Mesothelial cell of epicardium (in vitro differentiated cells): ENCODE results near the gene SMOC2. TPM values are rescaled to one million over a fixed set of nuclear protein-coding genes. Genes with fewer than 3 reads are reported as not detected.

Experiments
- DNase-seq, 2 experiments: peaks; one replicate each; pipeline ENCODE4 v3.0.0; 2021; ENCODE audit warnings: low spot score in 2 of 2; ENCODE audit not compliant: unreplicated experiment in 2 of 2
- H3K27ac Mint-ChIP-seq: 2 replicates; pipeline ENCODE4 v1.8.0; 2021; ENCODE audit warnings: mixed read lengths
- H3K27me3 Mint-ChIP-seq: 2 replicates; pipeline ENCODE4 v1.8.0; 2021; ENCODE audit warnings: low read depth, mixed read lengths
- H3K36me3 Mint-ChIP-seq: 2 replicates; pipeline ENCODE4 v1.8.0; 2021; ENCODE audit warnings: mixed read lengths
- H3K4me1 Mint-ChIP-seq: 2 replicates; pipeline ENCODE4 v1.8.0; 2021; ENCODE audit warnings: mixed read lengths
- H3K4me3 Mint-ChIP-seq: 2 replicates; pipeline ENCODE4 v1.8.0; 2021; ENCODE audit warnings: mild to moderate bottlenecking, moderate library complexity, mixed read lengths
- H3K9me3 Mint-ChIP-seq: 2 replicates; pipeline ENCODE4 v1.8.0; 2021; ENCODE audit warnings: mixed read lengths
- total RNA-seq: library from RNA; stranded (reverse); gene quantifications from 3 replicates; pipeline ENCODE4 v1.2.1, GENCODE V29; 2021
- TF ChIP-seq, protein P1 (sequence below): fragments of 200-600 bp; sonication (generic); IDR thresholded peaks from one replicate; pipeline ENCODE4 v1.5.0; 2021; ENCODE audit warnings: antibody characterized with exemption; ENCODE audit not compliant: unreplicated experiment

SMOC2 gene
- total RNA-seq, 1 donor from 2014 or later: 4.4 TPM

DNA sequence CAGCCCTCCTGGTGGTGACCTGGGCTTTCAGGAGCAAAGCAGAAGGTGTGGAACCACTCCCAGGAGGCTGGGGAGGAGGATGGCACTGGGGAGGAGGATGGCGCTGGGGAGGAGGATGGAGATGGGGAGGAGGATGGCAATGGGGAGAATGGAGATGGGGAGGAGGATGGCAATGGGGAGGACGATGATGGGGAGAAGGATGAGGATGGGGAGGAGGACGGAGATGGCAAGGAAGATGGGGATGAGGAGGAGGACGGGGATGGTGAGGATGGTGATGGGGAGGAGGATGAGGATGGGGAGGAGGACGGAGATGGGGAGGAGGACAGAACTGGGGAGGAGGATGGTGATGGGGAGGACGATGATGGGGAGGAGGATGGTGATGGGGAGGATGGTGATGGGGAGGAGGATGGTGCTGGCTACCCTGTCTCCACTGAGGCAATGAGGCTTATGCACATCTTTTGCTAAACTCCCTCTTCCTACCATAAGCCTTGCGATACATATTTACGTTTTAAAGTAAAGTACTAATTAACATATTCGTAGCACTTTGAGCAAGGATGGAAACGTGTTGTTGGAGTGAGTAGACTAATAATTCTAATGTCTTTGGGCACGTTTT is 7.4 kb downstream of the SMOC2 start:
- Mint-ChIP-seq H3K4me1 (peaks cover 32% of the 10 kb centered on the region), H3K36me3 (no peaks in the 10 kb centered on the region), H3K9me3 (no peaks in the 10 kb centered on the region), H3K27ac (no peak overlapping the region), H3K4me3 (no peak overlapping the region), H3K27me3 (peaks cover 35% of the 10 kb centered on the region)
- DNase-seq: no peak
- TF ChIP-seq, protein P1, sequence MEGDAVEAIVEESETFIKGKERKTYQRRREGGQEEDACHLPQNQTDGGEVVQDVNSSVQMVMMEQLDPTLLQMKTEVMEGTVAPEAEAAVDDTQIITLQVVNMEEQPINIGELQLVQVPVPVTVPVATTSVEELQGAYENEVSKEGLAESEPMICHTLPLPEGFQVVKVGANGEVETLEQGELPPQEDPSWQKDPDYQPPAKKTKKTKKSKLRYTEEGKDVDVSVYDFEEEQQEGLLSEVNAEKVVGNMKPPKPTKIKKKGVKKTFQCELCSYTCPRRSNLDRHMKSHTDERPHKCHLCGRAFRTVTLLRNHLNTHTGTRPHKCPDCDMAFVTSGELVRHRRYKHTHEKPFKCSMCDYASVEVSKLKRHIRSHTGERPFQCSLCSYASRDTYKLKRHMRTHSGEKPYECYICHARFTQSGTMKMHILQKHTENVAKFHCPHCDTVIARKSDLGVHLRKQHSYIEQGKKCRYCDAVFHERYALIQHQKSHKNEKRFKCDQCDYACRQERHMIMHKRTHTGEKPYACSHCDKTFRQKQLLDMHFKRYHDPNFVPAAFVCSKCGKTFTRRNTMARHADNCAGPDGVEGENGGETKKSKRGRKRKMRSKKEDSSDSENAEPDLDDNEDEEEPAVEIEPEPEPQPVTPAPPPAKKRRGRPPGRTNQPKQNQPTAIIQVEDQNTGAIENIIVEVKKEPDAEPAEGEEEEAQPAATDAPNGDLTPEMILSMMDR: no peak

GRCh38 chr6:168450917-168451316 is 9.9 kb downstream of the SMOC2 start:
- Mint-ChIP-seq H3K4me1 (peaks cover 37% of the 10 kb centered on the region), H3K27ac (no peak overlapping the region)
- no peak for DNase-seq

GRCh38 chr6:168451805-168452517 is 11.0 kb downstream of the SMOC2 start:
- DNase-seq: no peak
- TF ChIP-seq, protein P1: no peak
- no peak overlapping the region for H3K27ac Mint-ChIP-seq
- H3K9me3 Mint-ChIP-seq: no peaks in the 10 kb centered on the region
- H3K27me3 Mint-ChIP-seq: peaks cover 10% of the 10 kb centered on the region
- no peaks in the 10 kb centered on the region for H3K36me3 Mint-ChIP-seq
- H3K4me1 Mint-ChIP-seq: peaks cover 40% of the 10 kb centered on the region
- H3K4me3 Mint-ChIP-seq: no peak overlapping the region

More at GRCh38 chr6:168450917-168451316, 9.9 kb downstream of the SMOC2 start:
- H3K4me3 Mint-ChIP-seq: no peak overlapping the region
- peaks cover 12% of the 10 kb centered on the region for H3K27me3 Mint-ChIP-seq
- H3K36me3 Mint-ChIP-seq: no peaks in the 10 kb centered on the region
- no peaks in the 10 kb centered on the region for H3K9me3 Mint-ChIP-seq
- TF ChIP-seq, protein P1: no peak

- H3K36me3 Mint-ChIP-seq: no peaks in the 10 kb centered on the region
- H3K27me3 Mint-ChIP-seq: peaks cover 4% of the 10 kb centered on the region
- H3K27ac Mint-ChIP-seq: no peak overlapping the region
- DNase-seq: no peak
- peaks cover 43% of the 10 kb centered on the region for H3K4me1 Mint-ChIP-seq
- no peaks in the 10 kb centered on the region for H3K9me3 Mint-ChIP-seq
- TF ChIP-seq, protein P1: no peak
- no peak overlapping the region for H3K4me3 Mint-ChIP-seq
Measured at GRCh38 chr6:168452685-168453377, 11.8 kb downstream of the SMOC2 start.

- TF ChIP-seq, protein P1: no peak
- Mint-ChIP-seq H3K4me3 (no peak overlapping the region), H3K4me1 (peaks cover 37% of the 10 kb centered on the region), H3K27me3 (peaks cover 2% of the 10 kb centered on the region), H3K36me3 (no peaks in the 10 kb centered on the region), H3K27ac (no peak overlapping the region), H3K9me3 (peaks cover 4% of the 10 kb centered on the region)
- DNase-seq: no peak
Measured at GRCh38 chr6:168455847-168456530, 15.0 kb downstream of the SMOC2 start.
